Right cardiac atrium (tissue), 5 donors: ENCODE measurements around the gene ADAM10. TPM values are rescaled to one million over a fixed set of nuclear protein-coding genes. Genes with fewer than 3 reads are reported as not detected.

Experiments
- ATAC-seq, 2 donors: fragments of 200-7000 bp; cut with Tn5 transposase; one replicate each; pipeline versions ENCODE4 v1.8.0 to v1.9.1; 2020; ENCODE audit warnings: moderate library complexity in 2 of 2, mild to moderate bottlenecking in 1 of 2
- DNase-seq, 3 donors: peaks; one replicate each; pipeline ENCODE4 v3.0.0-alpha.2; 2020
- H3K27ac ChIP-seq: one replicate; pipeline ENCODE4 v1.5.1; 2013; ENCODE audit warnings: mild to moderate bottlenecking, low read length, control low read depth, moderate library complexity
- H3K27me3 ChIP-seq: one replicate; pipeline ENCODE4 v1.6.1; 2013; ENCODE audit not compliant: control insufficient read depth, insufficient read depth
- H3K4me1 ChIP-seq: one replicate; pipeline ENCODE4 v1.6.1; 2013; ENCODE audit warnings: low read length; ENCODE audit not compliant: control insufficient read depth, insufficient read depth
- H3K4me3 ChIP-seq: one replicate; pipeline ENCODE4 v1.5.1; 2013; ENCODE audit warnings: low read length, control low read depth
- H3K9me3 ChIP-seq: one replicate; pipeline ENCODE4 v1.6.1; 2013; ENCODE audit warnings: low read length; ENCODE audit not compliant: control insufficient read depth
- WGBS: extraction: QIAGEN DNeasy Blood & Tissue Kit; methylation state at CpG from one replicate; pipeline ENCODE4 v1.1.7; 2013; 5-methylcytosine and 5-hydroxymethylcytosine counted together
- intact Hi-C, 4 donors: fragments of 100-400 bp; cut with DNase I; formaldehyde crosslinking; loops; one replicate each; pipeline versions ENCODE4 v1.11.0 to v1.14.0; 2022 to 2023
- long read RNA-seq, 4 donors: library from polyadenylated mRNA; unstranded; transcript quantifications; one replicate each; pipeline ENCODE4 v2.0.0, GENCODE V29; 2020 to 2021
- polyA plus RNA-seq: library from polyadenylated mRNA; stranded (reverse); fragments of 200-250 nt; gene quantifications from one replicate; pipeline ENCODE4 v1.2.3, GENCODE V29; 2013
- total RNA-seq, 4 donors: library from RNA; stranded (reverse); fragmentation: NEBNext Ultra II Directional; extraction: Animal tissue kit (Norgen Biotek cat#: 25700); gene quantifications; one replicate each; pipeline ENCODE4 v1.2.1, GENCODE V29; 2021
- donor health status: healthy with polysubstance abuse.
- donor health status: DM: no; HTN: yes; CAD: no.
- donor health status: DM: no; HTN: no; CAD: no.
- donor health status: DM: no; HTN: yes; CAD: no; lungs with severe emphysema.
- donor health status: DM: yes; HTN: yes; CAD: no.

Gene ADAM10, protein sequence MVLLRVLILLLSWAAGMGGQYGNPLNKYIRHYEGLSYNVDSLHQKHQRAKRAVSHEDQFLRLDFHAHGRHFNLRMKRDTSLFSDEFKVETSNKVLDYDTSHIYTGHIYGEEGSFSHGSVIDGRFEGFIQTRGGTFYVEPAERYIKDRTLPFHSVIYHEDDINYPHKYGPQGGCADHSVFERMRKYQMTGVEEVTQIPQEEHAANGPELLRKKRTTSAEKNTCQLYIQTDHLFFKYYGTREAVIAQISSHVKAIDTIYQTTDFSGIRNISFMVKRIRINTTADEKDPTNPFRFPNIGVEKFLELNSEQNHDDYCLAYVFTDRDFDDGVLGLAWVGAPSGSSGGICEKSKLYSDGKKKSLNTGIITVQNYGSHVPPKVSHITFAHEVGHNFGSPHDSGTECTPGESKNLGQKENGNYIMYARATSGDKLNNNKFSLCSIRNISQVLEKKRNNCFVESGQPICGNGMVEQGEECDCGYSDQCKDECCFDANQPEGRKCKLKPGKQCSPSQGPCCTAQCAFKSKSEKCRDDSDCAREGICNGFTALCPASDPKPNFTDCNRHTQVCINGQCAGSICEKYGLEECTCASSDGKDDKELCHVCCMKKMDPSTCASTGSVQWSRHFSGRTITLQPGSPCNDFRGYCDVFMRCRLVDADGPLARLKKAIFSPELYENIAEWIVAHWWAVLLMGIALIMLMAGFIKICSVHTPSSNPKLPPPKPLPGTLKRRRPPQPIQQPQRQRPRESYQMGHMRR
- total RNA-seq (100 to 1,000 TPM in 1 of 4 donors, 10 to 100 TPM in 3; 91.8 to 103 (median 94.5) TPM), polyA plus RNA-seq (14.1 TPM)
- long read RNA-seq, donor 1, full-length matches to known transcripts = 86 of 106 reads
- long read RNA-seq, donor 1, partial matches to known transcripts = 8 of 106 reads
- long read RNA-seq, donor 1, other reads (novel, unspliced or antisense) = 12 of 106 reads
- long read RNA-seq, donor 2, full-length matches to known transcripts = 21 of 24 reads
- long read RNA-seq, donor 2, partial matches to known transcripts = 1 of 24 reads
- long read RNA-seq, donor 2, other reads (novel, unspliced or antisense) = 2 of 24 reads
- long read RNA-seq, donor 3, full-length matches to known transcripts = 119 of 173 reads
- long read RNA-seq, donor 3, partial matches to known transcripts = 32 of 173 reads
- long read RNA-seq, donor 3, other reads (novel, unspliced or antisense) = 22 of 173 reads
- long read RNA-seq, donor 4, full-length matches to known transcripts = 11 of 19 reads
- long read RNA-seq, donor 4, partial matches to known transcripts = 3 of 19 reads
- long read RNA-seq, donor 4, other reads (novel, unspliced or antisense) = 5 of 19 reads

DNA sequence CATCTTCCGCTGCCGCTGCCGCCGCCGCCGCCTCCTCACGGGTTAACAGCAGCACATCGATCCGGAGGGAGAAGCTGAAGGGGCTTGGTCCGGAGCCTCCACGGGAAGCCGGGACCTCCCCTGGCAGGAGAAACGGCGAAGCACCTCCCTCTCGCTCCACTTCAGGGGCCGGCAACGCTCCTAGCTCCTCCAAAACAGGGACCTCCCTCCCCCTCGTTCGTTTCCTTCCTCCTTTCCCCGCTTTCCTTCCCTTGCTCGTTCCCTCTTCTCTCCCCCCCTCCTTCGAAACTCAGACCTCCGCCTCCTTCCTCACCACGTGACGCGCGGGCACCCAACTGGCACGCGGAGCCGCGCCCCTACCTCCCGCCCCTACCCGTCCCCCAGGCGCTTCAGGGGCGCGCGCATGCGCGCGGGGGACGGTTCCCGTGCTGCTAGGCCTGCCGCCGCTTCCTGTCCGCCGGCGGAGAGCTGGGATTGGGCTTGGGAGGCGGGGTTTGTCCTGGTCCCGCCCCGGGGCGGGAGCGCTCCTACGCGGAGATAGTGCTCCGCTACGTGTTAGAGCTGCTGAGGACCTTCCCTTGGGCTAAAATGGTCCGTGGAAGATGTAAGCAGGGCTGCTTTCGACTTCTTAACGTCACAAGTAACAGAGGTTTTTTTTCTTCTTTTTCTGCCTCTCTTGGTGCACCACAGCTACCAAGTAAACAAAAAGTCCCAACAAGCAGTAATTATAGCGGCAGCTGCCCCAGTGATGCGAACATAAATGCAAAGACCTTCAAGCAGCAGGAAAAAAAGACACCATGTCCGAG lies at the start of gene ADAM10:
Gene ADAM10 (minus strand): TSS at position 176 of the 806 bp plus-strand sequence. CDS start 173 bp downstream, at position 3.
- peak; percentile 99 for ATAC-seq
- peak within 1 kb of the TSS; percentile 88 for H3K4me3 ChIP-seq
- no peaks in the 10 kb centered on the region for H3K9me3 ChIP-seq
- peak within 1 kb of the TSS; percentile 91 for H3K27ac ChIP-seq
- H3K4me1 ChIP-seq = no peaks in the 10 kb centered on the region
- peak; percentile 100 for DNase-seq
- under 1% methylated on average over 62 of the region's 62 CpGs for WGBS
- H3K27me3 ChIP-seq = no peaks in the 10 kb centered on the region
- intact Hi-C loops = loop anchor here in 2 of 4 donors (10.0 kb wide), 2 partner anchors 475 to 525 kb away; no protein-coding TSS in a partner anchor

DNA sequence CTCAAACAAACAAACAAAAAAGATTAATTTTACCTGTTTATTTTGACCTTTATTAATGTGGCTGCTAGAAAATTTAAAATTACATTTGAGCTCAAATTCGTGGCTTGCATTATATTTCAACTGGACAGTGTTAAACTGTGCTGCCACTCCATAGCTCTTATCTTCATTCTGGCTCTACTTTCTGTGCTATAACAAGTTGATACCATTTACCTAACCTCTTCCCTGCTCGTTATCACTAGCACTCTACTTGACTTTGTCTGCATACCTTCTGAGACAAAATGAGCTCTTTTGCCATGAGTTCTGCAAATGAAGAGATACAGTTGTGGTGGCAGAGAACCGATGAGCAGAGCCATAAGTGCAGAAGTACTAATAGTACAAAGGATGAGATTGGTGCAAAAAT lies 48.0 kb upstream of the ADAM10 start:
- 53% methylated on average over 3 of the region's 3 CpGs for WGBS
- Histone ChIP-seq H3K27ac (no peak overlapping the region), H3K4me3 (no peak overlapping the region), H3K27me3 (no peaks in the 10 kb centered on the region), H3K9me3 (no peaks in the 10 kb centered on the region), H3K4me1 (peaks cover 6% of the 10 kb centered on the region)
- ATAC-seq = no peak
- DNase-seq = no peak
- intact Hi-C loops = no loop called here

DNA sequence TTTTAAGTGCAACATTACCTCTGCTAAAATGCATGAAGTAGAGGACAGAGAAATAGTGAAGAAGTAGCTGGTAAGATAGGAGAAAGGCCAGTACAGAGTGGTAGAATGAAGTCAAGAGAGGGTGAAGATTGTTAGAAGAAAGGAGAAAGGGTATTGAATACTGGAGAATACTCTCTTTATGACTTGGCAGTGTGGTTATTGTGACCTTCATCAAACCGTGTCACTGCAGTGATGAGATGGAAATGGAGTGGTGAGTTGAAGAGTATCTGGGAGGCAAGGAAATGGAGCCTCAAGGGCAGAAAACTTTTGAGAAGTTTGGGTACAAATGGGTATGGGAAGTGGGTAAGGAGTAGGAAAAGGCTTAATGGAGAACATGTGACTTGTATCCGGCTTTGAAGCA lies 46.3 kb upstream of the ADAM10 start:
- Histone ChIP-seq H3K4me1 (peaks cover 9% of the 10 kb centered on the region), H3K4me3 (no peak overlapping the region), H3K9me3 (no peaks in the 10 kb centered on the region), H3K27ac (no peak overlapping the region), H3K27me3 (no peaks in the 10 kb centered on the region)
- DNase-seq (no peak), ATAC-seq (no peak)
- 59% methylated on average over 2 of the region's 2 CpGs for WGBS
- intact Hi-C loops = no loop called here

DNA sequence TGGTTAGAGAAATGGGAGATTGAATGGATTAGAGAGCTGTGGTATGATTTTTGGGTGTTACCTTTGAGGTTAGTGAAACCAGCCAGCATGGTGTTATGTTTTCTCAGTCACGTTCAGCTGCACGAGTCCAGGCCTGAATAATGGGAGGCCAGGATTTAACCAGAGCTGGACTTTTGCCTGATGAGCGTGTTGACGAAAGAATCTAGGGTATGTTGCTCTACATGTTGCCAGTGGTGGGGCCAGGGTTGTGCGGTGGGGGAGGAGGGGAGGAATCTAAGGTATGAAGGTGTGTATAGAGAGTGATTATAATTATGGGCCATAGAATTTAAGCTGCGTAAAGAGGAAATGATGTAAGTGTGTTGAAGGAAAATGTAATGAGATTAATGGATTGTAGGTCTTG lies 44.4 kb upstream of the ADAM10 start:
- ATAC-seq = peak; percentile 13 to 29
- intact Hi-C loops = no loop called here
- H3K4me3 ChIP-seq = no peak overlapping the region
- H3K27ac ChIP-seq = no peak overlapping the region
- no peaks in the 10 kb centered on the region for H3K27me3 ChIP-seq
- WGBS = 61% methylated on average over 6 of the region's 6 CpGs
- H3K9me3 ChIP-seq = no peaks in the 10 kb centered on the region
- DNase-seq = no peak
- H3K4me1 ChIP-seq = peaks cover 9% of the 10 kb centered on the region

DNA sequence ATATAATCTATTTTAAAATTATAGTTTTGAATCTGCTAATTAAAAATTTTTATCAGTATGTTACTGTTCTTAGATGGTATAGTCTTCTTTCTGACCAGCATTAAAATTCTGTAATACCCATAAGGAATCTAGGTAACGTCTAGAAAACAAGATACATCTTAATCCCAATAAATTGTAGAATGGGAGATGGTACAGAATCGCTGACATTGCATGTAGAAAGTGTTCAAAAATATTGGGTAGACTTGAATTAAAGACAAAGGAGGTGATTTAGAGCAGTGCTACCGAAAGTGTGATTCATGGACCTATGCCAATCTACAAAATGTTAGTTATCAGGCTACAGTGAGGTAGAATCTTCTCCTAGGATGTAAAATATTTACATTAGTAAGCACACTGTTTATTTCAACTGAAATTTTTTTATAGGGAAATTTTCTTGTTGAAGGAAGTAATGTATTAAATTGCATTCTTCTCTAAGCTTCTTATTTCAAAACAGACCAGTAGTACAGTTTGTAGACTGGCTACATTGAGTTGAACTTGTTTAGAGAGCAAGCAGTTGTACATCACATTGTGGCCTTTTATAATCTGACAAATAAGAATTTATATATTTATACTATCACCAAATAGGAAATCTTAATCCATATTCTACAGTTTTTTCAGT lies 38.7 kb upstream of the ADAM10 start:
- DNase-seq (no peak), ATAC-seq (no peak)
- Histone ChIP-seq H3K27me3 (no peaks in the 10 kb centered on the region), H3K9me3 (no peaks in the 10 kb centered on the region), H3K27ac (no peak overlapping the region), H3K4me1 (peaks cover 2% of the 10 kb centered on the region), H3K4me3 (no peak overlapping the region)
- WGBS = 88% methylated on average over 3 of the region's 3 CpGs
- intact Hi-C loops = no loop called here

DNA sequence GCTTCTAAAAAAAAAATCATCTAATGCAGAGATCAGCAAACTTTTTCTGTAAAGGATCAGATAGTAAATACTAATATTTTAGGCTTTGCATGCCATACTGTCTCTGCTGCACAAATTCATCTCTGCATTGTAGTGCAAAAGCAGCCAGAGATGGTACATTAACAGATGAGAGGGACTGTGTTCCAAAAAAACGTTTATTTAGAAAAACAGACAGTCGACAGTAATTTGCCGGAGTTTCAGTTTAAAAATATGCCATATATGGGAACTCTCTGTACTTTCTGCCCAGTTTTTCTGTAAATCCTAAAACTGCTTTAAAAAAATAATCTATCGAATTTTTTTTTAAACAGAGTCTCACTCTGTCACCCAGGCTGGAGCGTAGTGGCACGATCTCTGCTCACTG lies 35.8 kb upstream of the ADAM10 start:
- Histone ChIP-seq H3K27ac (no peak overlapping the region), H3K4me1 (no peaks in the 10 kb centered on the region), H3K4me3 (peak overlapping the region; percentile 5), H3K9me3 (no peaks in the 10 kb centered on the region), H3K27me3 (no peaks in the 10 kb centered on the region)
- ATAC-seq (no peak), DNase-seq (no peak)
- intact Hi-C loops = no loop called here
- WGBS = 62% methylated on average over 6 of the region's 6 CpGs

DNA sequence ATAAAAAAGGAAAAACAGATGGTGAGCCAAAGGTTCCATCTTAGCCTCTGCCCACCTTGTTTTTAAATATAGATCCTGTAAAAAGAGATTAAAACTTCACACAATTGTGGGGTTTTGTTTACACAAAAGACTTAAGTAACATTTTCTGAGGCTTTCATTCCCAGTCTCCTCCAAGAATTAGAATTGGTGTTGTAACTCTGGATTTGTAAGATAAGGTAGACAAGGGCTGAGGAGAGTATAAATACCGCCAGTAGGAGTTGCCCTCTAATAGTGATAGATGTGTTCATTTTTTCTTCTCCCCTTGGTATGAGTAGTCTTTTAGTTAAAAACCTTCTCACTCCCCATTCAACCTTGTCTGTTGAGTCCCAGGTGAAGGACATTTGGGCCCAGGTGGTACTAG lies 30.0 kb upstream of the ADAM10 start:
- WGBS = 92% methylated on average over 1 of the region's 1 CpG
- DNase-seq (no peak), ATAC-seq (no peak)
- no peak overlapping the region for H3K27ac ChIP-seq
- no peaks in the 10 kb centered on the region for H3K9me3 ChIP-seq
- H3K4me3 ChIP-seq = no peak overlapping the region
- intact Hi-C loops = no loop called here
- no peaks in the 10 kb centered on the region for H3K27me3 ChIP-seq
- peaks cover 6% of the 10 kb centered on the region for H3K4me1 ChIP-seq

DNA sequence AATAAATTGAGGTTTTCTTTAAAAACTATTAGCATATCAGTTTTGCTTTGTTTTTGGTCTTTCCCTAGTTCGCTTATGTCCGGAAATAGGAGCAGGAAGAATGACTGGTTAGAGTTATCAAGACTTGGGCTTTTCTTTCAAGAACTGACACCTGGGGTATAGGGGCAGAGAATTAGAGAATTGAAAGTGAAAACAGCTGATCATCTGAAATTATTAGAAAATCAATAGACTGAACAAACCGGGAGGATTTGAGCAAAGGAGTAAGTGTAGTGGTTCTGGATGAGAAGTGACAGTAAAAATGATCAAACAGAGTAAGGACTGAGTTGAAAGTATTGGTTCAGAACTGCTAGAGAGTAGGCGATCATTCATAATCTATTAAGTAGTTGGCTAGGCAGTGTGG lies 27.6 kb upstream of the ADAM10 start:
- ATAC-seq (no peak), DNase-seq (no peak)
- no peak overlapping the region for H3K4me3 ChIP-seq
- H3K9me3 ChIP-seq = no peaks in the 10 kb centered on the region
- intact Hi-C loops = no loop called here
- 82% methylated on average over 4 of the region's 4 CpGs for WGBS
- no peaks in the 10 kb centered on the region for H3K27me3 ChIP-seq
- no peak overlapping the region for H3K27ac ChIP-seq
- peaks cover 6% of the 10 kb centered on the region for H3K4me1 ChIP-seq

DNA sequence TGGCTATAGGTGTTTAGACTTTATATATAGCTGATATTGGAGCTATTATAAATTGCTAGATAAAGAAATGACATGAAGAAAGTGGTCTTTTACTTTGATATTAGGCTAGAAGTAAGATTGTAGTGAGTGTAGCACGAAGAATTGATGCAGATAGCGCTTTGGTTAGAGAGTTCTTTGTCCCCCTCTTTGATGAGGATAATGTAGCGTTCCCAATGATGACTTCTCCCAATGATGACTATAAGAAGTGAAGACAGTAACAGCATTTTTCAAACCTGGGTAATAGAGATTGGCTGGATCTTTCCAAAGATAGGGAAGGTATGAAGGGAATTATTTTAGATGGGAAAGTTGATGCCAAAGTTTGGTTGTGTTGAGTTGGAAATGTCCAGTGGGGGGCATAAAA lies 25.9 kb upstream of the ADAM10 start:
- 95% methylated on average over 3 of the region's 3 CpGs for WGBS
- H3K4me3 ChIP-seq = no peak overlapping the region
- DNase-seq (no peak), ATAC-seq (no peak)
- intact Hi-C loops = no loop called here
- H3K27me3 ChIP-seq = no peaks in the 10 kb centered on the region
- H3K9me3 ChIP-seq = no peaks in the 10 kb centered on the region
- H3K4me1 ChIP-seq = peaks cover 6% of the 10 kb centered on the region
- H3K27ac ChIP-seq = no peak overlapping the region

DNA sequence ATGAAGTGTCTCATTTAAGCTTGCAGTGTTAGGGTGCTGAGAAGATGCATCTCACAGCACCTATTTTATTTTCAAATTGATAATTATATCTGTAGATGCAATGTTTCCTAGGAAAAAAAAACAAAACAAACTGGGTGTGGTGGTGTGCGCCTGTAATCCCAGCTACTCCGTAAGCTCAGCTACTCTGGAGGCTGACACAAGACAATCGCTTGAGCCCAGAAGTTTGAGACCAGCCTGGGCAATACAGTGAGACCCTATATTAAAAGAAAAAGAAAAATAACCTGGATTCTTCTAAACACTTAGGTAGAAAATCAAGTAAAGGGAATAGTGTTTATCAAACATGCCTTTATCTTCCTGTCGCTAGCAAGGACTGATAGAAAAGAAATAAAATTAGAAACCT lies 23.5 kb upstream of the ADAM10 start:
- peaks cover 6% of the 10 kb centered on the region for H3K4me1 ChIP-seq
- intact Hi-C loops = no loop called here

More for the DNA sequence above, 23.5 kb upstream of the ADAM10 start:
- Histone ChIP-seq H3K27me3 (no peaks in the 10 kb centered on the region), H3K27ac (no peak overlapping the region), H3K4me3 (peak overlapping the region; percentile 61), H3K9me3 (no peaks in the 10 kb centered on the region)
- no peak for DNase-seq
- ATAC-seq = no peak
- WGBS = 64% methylated on average over 4 of the region's 4 CpGs
